ENCODE data around the gene INTS6.

The INTS6 gene

DNA sequence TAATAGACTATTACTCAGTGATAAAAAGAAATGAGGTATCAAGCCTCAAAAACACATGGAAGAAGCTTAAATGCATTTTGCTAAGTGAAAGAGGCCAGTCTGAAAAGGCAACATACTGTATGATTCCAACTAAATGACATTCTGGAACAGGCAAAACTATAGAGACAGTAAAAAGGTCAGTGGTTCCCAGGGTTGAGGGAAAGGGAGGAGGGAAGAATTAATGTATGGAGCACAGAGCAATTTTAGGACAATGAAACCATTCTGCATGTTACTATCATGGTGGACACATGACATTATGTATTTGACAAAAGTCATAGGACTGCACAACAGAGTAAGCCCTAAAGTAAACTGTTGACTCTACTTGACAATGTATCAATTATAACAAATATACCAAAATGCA is 119.0 kb downstream of the INTS6 start:
- DNase-seq (ENCODE audit: low read depth in 2 of 2): no peak
- TF ChIP-seq, protein P1, sequence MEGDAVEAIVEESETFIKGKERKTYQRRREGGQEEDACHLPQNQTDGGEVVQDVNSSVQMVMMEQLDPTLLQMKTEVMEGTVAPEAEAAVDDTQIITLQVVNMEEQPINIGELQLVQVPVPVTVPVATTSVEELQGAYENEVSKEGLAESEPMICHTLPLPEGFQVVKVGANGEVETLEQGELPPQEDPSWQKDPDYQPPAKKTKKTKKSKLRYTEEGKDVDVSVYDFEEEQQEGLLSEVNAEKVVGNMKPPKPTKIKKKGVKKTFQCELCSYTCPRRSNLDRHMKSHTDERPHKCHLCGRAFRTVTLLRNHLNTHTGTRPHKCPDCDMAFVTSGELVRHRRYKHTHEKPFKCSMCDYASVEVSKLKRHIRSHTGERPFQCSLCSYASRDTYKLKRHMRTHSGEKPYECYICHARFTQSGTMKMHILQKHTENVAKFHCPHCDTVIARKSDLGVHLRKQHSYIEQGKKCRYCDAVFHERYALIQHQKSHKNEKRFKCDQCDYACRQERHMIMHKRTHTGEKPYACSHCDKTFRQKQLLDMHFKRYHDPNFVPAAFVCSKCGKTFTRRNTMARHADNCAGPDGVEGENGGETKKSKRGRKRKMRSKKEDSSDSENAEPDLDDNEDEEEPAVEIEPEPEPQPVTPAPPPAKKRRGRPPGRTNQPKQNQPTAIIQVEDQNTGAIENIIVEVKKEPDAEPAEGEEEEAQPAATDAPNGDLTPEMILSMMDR (IDR thresholded peaks at IDR 0.05; ENCODE audit: low read depth, low read length): no peak
- H3K4me3 ChIP-seq (replicated peaks in 1 of 2; ENCODE audit: low read depth in 2 of 2, low read length in 2 of 2): no peak overlapping the region

- DNase-seq (ENCODE audit: low read depth in 2 of 2): no peak
- H3K4me3 ChIP-seq (replicated peaks in 1 of 2; ENCODE audit: low read depth in 2 of 2, low read length in 2 of 2): no peak overlapping the region
- TF ChIP-seq, protein P1 (IDR thresholded peaks at IDR 0.05; ENCODE audit: low read depth, low read length): no peak
Measured at GRCh38 chr13:51333421-51333820, 119.4 kb downstream of the INTS6 start.

GRCh38 chr13:51332566-51333361 is 120.1 kb downstream of the INTS6 start:
- TF ChIP-seq, protein P1 (IDR thresholded peaks at IDR 0.05; ENCODE audit: low read depth, low read length): no peak
- no peak overlapping the region for H3K4me3 ChIP-seq (replicated peaks in 1 of 2; ENCODE audit: low read depth in 2 of 2, low read length in 2 of 2)
- DNase-seq (ENCODE audit: low read depth in 2 of 2): no peak

DNA sequence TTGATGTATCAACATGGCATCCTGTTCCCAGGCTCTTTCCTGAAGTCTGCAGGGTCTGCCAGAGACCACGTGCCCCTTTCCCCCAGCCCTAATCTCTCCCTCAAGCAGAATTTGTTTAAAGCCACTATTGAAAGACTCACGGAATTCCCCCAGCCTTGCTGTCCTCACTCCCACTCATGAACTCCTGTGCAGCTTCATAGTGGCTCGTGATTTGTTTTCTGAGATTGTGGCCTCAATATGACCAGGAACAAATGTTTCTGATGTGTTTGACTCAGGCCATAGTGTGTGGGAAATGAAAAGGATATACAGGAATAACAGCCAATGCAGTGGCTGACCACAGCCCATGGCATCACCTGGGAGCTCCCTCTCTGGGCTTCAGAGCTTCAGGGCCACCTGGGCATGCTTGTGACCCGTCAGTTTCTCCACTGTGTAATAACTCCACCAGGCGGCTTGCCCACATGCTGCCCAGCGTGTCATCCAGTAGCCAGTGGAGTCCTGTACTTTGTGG is 121.4 kb downstream of the INTS6 start:
- no peak for DNase-seq (ENCODE audit: low read depth in 2 of 2)
- no peak overlapping the region for H3K4me3 ChIP-seq (replicated peaks in 1 of 2; ENCODE audit: low read depth in 2 of 2, low read length in 2 of 2)
- TF ChIP-seq, protein P1 (IDR thresholded peaks at IDR 0.05; ENCODE audit: low read depth, low read length): no peak

- no peak overlapping the region for H3K4me3 ChIP-seq (replicated peaks in 1 of 2; ENCODE audit: low read depth in 2 of 2, low read length in 2 of 2)
- TF ChIP-seq, protein P1 (IDR thresholded peaks at IDR 0.05; ENCODE audit: low read depth, low read length): no peak
- DNase-seq (ENCODE audit: low read depth in 2 of 2): peak; percentile 60 to 64
Measured at GRCh38 chr13:51330791-51331190, 122.0 kb downstream of the INTS6 start.

DNA sequence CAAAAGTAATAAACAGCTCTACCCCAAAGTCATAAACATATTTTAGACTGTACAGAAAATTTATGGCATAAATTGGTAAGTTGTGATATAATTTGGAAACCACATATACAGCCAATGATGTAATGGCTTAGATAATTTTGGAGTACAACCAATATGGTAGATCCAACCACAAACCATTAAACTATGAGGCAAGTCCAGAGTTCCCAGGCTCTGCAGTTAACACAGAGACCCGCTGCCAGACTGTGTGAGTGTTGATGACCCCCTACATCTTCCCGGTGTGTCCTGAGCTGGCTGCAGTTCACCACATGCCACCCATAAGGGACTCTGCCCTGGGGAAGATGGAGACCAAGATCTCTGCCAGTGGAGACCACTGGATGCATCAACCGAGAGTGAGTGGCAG is 123.2 kb downstream of the INTS6 start:
- no peak for DNase-seq (ENCODE audit: low read depth in 2 of 2)
- no peak overlapping the region for H3K4me3 ChIP-seq (replicated peaks in 1 of 2; ENCODE audit: low read depth in 2 of 2, low read length in 2 of 2)
- TF ChIP-seq, protein P1 (IDR thresholded peaks at IDR 0.05; ENCODE audit: low read depth, low read length): no peak
